Stimulated activated CD4-positive, alpha-beta T cell treated with anti-CD3 and anti-CD28 coated beads, Interleukin-2, amount 100 ng/mL, for 48 hours (primary cell): Measurements from ENCODE around the gene AGAP4.
"Not testable (repeated sequence)": the region's sequence is repeated elsewhere in the genome, so short reads cannot be mapped to it uniquely, and the experiment has no call there.

ENCODE experiments used
- DNase-seq, 2 donors: peaks; one replicate each; pipeline ENCODE4 v3.0.0-alpha.2; 2020

AGAP4 gene

GRCh38 chr10:45789991-45790390 is 57.3 kb downstream of the AGAP4 start:
- not testable (repeated sequence) for DNase-seq

GRCh38 chr10:45787212-45787741 is 60.0 kb downstream of the AGAP4 start:
- DNase-seq, result not testable (repeated sequence)

GRCh38 chr10:45786217-45786616 is 61.1 kb downstream of the AGAP4 start:
- not testable (repeated sequence) for DNase-seq
